Prostate gland (tissue), 2 donors: ENCODE measurements around the gene ADAMTS7. TPM values are rescaled to one million over a fixed set of nuclear protein-coding genes. Genes with fewer than 3 reads are reported as not detected.

Experiments
- DNase-seq: peaks from one replicate; pipeline ENCODE4 v3.0.0-alpha.2; 2019; ENCODE audit warnings: low spot score
- H3K27ac ChIP-seq, 2 donors: fragments of 200-600 bp; sonication (generic); 2 replicates each; pipeline ENCODE4 v1.5.1; 2017 to 2019
- H3K27me3 ChIP-seq: fragments of 200-600 bp; sonication (generic); replicated peaks from 2 replicates; pipeline ENCODE4 v1.5.1; 2019; ENCODE audit not compliant: insufficient read depth
- H3K36me3 ChIP-seq, 2 donors: fragments of 200-600 bp; sonication (generic); 1 replicate in 1 of 2; 2 replicates in 1 of 2; pipeline versions ENCODE4 v1.5.1 to v1.8.1; 2017 to 2019
- H3K4me1 ChIP-seq: fragments of 200-600 bp; sonication (generic); replicated peaks from 2 replicates; pipeline ENCODE4 v1.5.1; 2019
- H3K4me3 ChIP-seq, 2 donors: fragments of 200-600 bp; sonication (generic); 2 replicates each; pipeline ENCODE4 v1.5.1; 2017 to 2019
- H3K9me3 ChIP-seq: fragments of 200-600 bp; sonication (generic); 2 replicates; pipeline ENCODE4 v1.5.1; 2017
- CTCF ChIP-seq, 4 experiments: fragments of 200-600 bp in 2 of 4; fragments of 450-650 bp in 2 of 4; sonication (generic) in 2 of 4; IDR thresholded peaks; 1 replicate in 3 of 4; 2 replicates in 1 of 4; pipeline ENCODE4 v1.5.1; 2016 to 2019; ENCODE audit warnings: antibody characterized with exemption in 4 of 4, mild to moderate bottlenecking in 2 of 4, moderate library complexity in 2 of 4
- POLR2A ChIP-seq: fragments of 450-650 bp; IDR thresholded peaks from one replicate; pipeline ENCODE4 v1.6.1; 2016; ENCODE audit warnings: antibody characterized with exemption, mild to moderate bottlenecking
- POLR2AphosphoS5 ChIP-seq: sonication (generic); formaldehyde crosslinking; IDR thresholded peaks from one replicate; pipeline ENCODE4 v1.6.1; 2017; ENCODE audit warnings: antibody characterized with exemption
- WGBS: methylation state at CpG from one replicate; pipeline ENCODE4 v1.1.5; 2018; 5-methylcytosine and 5-hydroxymethylcytosine counted together
- intact Hi-C: fragments of 100-400 bp; cut with DNase I; formaldehyde crosslinking; loops from one replicate; pipeline ENCODE4 v1.14.2; 2022
- total RNA-seq, 2 donors: library from RNA; depleted of rRNA; stranded (reverse); fragments of >200 nt; gene quantifications; one replicate each; pipeline ENCODE4 v1.1.0, GENCODE V29; 2016

ADAMTS7 gene
- total RNA-seq, 2 donors from 2014 or later, result 1.6 to 7.8 TPM

- intact Hi-C loops, result no loop called here
- H3K4me1 ChIP-seq, result no peaks in the 10 kb centered on the region
- no peak overlapping the region for H3K4me3 ChIP-seq
- no peaks in the 10 kb centered on the region for H3K27me3 ChIP-seq
- no peaks in the 10 kb centered on the region for H3K9me3 ChIP-seq
- H3K36me3 ChIP-seq, result no peaks in the 10 kb centered on the region
- DNase-seq, result no peak
- no peak overlapping the region for H3K27ac ChIP-seq
- TF ChIP-seq POLR2A (no peak), CTCF (IDR thresholded peaks at IDR 0.05) (no peak), POLR2AphosphoS5 (no peak)
- WGBS, result 90% methylated on average over 8 of the region's 8 CpGs
These were observed 26.3 kb upstream of the ADAMTS7 start for GRCh38 chr15:78837543-78837942.

DNA sequence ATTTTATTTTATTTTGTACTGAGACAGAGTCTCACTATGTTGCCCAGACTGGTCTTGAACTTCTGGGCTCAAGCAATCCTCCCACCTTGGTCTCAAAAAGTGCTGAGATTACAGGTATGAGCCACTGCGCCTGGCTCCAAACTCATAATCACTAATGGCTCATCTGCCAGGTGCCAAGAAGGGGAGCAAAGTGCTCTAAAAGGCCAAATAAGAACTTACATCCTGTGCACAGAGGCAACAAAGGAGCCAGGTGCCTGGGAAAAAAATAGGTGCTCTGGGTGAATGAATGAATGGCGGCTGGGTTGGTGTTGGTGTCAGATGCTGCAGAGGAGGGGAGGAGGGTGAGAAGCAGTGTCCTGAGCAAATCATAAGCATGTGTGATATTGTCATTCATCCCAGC, 25.9 kb upstream of the ADAMTS7 start:
- WGBS, result 68% methylated on average over 2 of the region's 2 CpGs
- intact Hi-C loops, result no loop called here
- H3K4me1 ChIP-seq, result no peaks in the 10 kb centered on the region
- no peak for DNase-seq
- no peaks in the 10 kb centered on the region for H3K9me3 ChIP-seq
- no peak overlapping the region for H3K4me3 ChIP-seq
- no peak for TF ChIP-seq POLR2A
- no peak for TF ChIP-seq POLR2AphosphoS5
- TF ChIP-seq CTCF (IDR thresholded peaks at IDR 0.05), result no peak
- no peak overlapping the region for H3K27ac ChIP-seq
- no peaks in the 10 kb centered on the region for H3K27me3 ChIP-seq
- no peaks in the 10 kb centered on the region for H3K36me3 ChIP-seq

GRCh38 chr15:78836333-78836732, 25.1 kb upstream of the ADAMTS7 start:
- intact Hi-C loops, result no loop called here
- TF ChIP-seq POLR2A, result no peak
- no peak for TF ChIP-seq CTCF (IDR thresholded peaks at IDR 0.05)
- TF ChIP-seq POLR2AphosphoS5, result no peak
- no peaks in the 10 kb centered on the region for H3K27me3 ChIP-seq
- H3K4me1 ChIP-seq, result no peaks in the 10 kb centered on the region
- 50% methylated on average over 1 of the region's 1 CpG for WGBS
- no peaks in the 10 kb centered on the region for H3K36me3 ChIP-seq
- DNase-seq, result no peak
- no peak overlapping the region for H3K27ac ChIP-seq
- no peaks in the 10 kb centered on the region for H3K9me3 ChIP-seq
- H3K4me3 ChIP-seq, result no peak overlapping the region

- Histone ChIP-seq H3K27me3 (no peaks in the 10 kb centered on the region), H3K4me1 (no peaks in the 10 kb centered on the region), H3K27ac (no peak overlapping the region), H3K36me3 (no peaks in the 10 kb centered on the region), H3K4me3 (no peak overlapping the region), H3K9me3 (no peaks in the 10 kb centered on the region)
- DNase-seq, result no peak
- intact Hi-C loops, result no loop called here
- 86% methylated on average over 61 of the region's 73 CpGs for WGBS
- no peak for TF ChIP-seq CTCF (IDR thresholded peaks at IDR 0.05)
- TF ChIP-seq POLR2AphosphoS5, result no peak
These were observed 20.3 kb upstream of the ADAMTS7 start for GRCh38 chr15:78831229-78832207.
